Esophagus muscularis mucosa (tissue), 3 donors: ENCODE measurements around the gene FMNL1.

Source experiments
- POLR2A ChIP-seq: fragments of 450-650 bp; IDR thresholded peaks from one replicate; pipeline ENCODE4 v1.6.1; 2017; ENCODE audit warnings: antibody characterized with exemption, moderate library complexity, mild to moderate bottlenecking, low read depth
- POLR2AphosphoS5 ChIP-seq, 2 donors: sonication (generic); formaldehyde crosslinking; IDR thresholded peaks; one replicate each; pipeline ENCODE4 v1.6.1; 2017; ENCODE audit warnings: antibody characterized with exemption in 2 of 2
- TF ChIP-seq, protein P1 (sequence below), 3 experiments: fragments of 200-600 bp in 2 of 3; fragments of 450-650 bp in 1 of 3; sonication (generic) in 2 of 3; IDR thresholded peaks; one replicate each; pipeline ENCODE4 v1.5.1; 2017 to 2019; ENCODE audit warnings: antibody characterized with exemption in 3 of 3, mild to moderate bottlenecking in 2 of 3, moderate library complexity in 1 of 3

DNA sequence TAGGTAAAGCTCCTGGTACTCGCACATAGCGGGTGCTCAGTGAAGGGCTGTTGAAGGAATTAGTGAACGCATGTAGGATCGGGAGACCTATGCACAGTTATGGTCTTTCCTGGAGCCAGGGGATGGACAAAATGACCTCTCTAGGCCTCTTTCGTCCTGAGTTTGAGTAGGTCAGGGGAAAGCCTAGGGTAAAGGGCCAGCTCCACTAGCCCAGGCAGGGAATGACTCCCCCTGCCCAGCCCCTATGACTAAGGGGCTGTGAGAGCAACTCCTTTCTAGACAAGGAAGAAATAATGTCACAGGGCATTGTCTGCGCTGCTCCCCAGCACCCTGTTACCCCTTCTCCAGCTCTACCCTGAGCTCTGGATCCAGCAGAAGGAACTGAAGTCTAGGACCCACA lies 24.6 kb upstream of the FMNL1 start:
- TF ChIP-seq, protein P1, sequence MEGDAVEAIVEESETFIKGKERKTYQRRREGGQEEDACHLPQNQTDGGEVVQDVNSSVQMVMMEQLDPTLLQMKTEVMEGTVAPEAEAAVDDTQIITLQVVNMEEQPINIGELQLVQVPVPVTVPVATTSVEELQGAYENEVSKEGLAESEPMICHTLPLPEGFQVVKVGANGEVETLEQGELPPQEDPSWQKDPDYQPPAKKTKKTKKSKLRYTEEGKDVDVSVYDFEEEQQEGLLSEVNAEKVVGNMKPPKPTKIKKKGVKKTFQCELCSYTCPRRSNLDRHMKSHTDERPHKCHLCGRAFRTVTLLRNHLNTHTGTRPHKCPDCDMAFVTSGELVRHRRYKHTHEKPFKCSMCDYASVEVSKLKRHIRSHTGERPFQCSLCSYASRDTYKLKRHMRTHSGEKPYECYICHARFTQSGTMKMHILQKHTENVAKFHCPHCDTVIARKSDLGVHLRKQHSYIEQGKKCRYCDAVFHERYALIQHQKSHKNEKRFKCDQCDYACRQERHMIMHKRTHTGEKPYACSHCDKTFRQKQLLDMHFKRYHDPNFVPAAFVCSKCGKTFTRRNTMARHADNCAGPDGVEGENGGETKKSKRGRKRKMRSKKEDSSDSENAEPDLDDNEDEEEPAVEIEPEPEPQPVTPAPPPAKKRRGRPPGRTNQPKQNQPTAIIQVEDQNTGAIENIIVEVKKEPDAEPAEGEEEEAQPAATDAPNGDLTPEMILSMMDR (IDR thresholded peaks at IDR 0.05) = no peak
- TF ChIP-seq POLR2A (no peak), POLR2AphosphoS5 (IDR thresholded peaks at IDR 0.05) (no peak)
